Activated CD8-positive, alpha-beta T cell treated with anti-CD3 and anti-CD28 coated beads for 36 hours (primary cell): ENCODE results near the gene OR51V1. TPM values are rescaled to one million over a fixed set of nuclear protein-coding genes. Genes with fewer than 3 reads are reported as not detected.

Experiments used
- ATAC-seq: fragments of 200-7000 bp; cut with Tn5 transposase; one replicate; pipeline ENCODE4 v1.10.0; 2021; ENCODE audit warnings: mild to moderate bottlenecking, moderate library complexity
- CTCF ChIA-PET: fragments of 350-600 bp; sonication (Branson Sonifier 250); formaldehyde crosslinking; loops from one replicate; lab custom pipeline; 2021; ENCODE audit warnings: antibody characterized with exemption; lab: Charles Lee
- POLR2A ChIA-PET: fragments of 350-600 bp; sonication (Branson Sonifier 250); formaldehyde crosslinking; loops from one replicate; lab custom pipeline; 2021; ENCODE audit warnings: antibody characterized with exemption; lab: Charles Lee
- DNase-seq: peaks from one replicate; pipeline ENCODE4 v3.0.0-alpha.2; 2020
- H3K27ac Mint-ChIP-seq: one replicate; pipeline ENCODE4 v1.8.0; 2021; ENCODE audit warnings: mild to moderate bottlenecking, mixed read lengths
- H3K27me3 Mint-ChIP-seq: one replicate; pipeline ENCODE4 v1.8.0; 2021; ENCODE audit warnings: mixed read lengths
- H3K36me3 Mint-ChIP-seq: one replicate; pipeline ENCODE4 v1.8.0; 2021; ENCODE audit warnings: low read depth, mixed read lengths
- H3K4me1 Mint-ChIP-seq: one replicate; pipeline ENCODE4 v1.8.0; 2021; ENCODE audit warnings: low read depth, mixed read lengths
- H3K4me3 Mint-ChIP-seq: one replicate; pipeline ENCODE4 v1.8.0; 2021; ENCODE audit warnings: mild to moderate bottlenecking, moderate library complexity, mixed read lengths
- H3K9me3 Mint-ChIP-seq: one replicate; pipeline ENCODE4 v1.8.0; 2021; ENCODE audit warnings: mixed read lengths
- intact Hi-C: fragments of 100-400 bp; cut with micrococcal nuclease; formaldehyde crosslinking; loops from one replicate; pipeline ENCODE4 v1.10.0; 2022
- total RNA-seq, 2 experiments: library from RNA; stranded (reverse); gene quantifications; one replicate each; pipeline ENCODE4 v1.2.3, GENCODE V29; 2021
- TF ChIP-seq, protein P1 (sequence below): fragments of 200-600 bp; IDR thresholded peaks from one replicate; pipeline ENCODE4 v1.8.0; 2022; ENCODE audit warnings: antibody characterized with exemption, mild to moderate bottlenecking

The OR51V1 gene
- total RNA-seq, 2 experiments from 2014 or later, result not detected

DNA sequence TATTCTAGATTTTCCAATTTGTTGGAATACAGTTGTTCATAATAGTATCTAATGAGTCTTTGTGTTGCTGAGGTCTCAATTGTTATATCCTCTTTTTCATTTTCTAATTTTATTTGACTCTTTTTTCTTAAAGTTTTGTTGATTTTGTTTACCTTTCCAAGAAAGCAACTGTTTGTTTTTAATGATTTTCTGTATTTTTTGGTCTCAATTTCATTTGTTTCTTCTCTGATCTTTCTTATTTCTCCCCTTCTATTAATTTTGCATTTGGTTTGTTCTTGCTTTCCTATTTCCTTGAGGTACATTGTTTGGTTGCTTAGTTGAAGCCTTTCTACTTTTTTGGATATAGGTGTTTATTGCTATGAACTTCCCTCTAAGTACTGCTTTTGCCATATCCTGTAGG, 40.7 kb downstream of the OR51V1 start:
- CTCF ChIA-PET, result no interaction called here
- POLR2A ChIA-PET, result no interaction called here
- Mint-ChIP-seq H3K9me3 (no peaks in the 10 kb centered on the region), H3K27ac (no peak overlapping the region), H3K27me3 (peaks cover 3% of the 10 kb centered on the region), H3K4me1 (no peaks in the 10 kb centered on the region), H3K4me3 (no peak overlapping the region), H3K36me3 (no peaks in the 10 kb centered on the region)
- no peak for ATAC-seq
- no peak for DNase-seq
- TF ChIP-seq, protein P1, sequence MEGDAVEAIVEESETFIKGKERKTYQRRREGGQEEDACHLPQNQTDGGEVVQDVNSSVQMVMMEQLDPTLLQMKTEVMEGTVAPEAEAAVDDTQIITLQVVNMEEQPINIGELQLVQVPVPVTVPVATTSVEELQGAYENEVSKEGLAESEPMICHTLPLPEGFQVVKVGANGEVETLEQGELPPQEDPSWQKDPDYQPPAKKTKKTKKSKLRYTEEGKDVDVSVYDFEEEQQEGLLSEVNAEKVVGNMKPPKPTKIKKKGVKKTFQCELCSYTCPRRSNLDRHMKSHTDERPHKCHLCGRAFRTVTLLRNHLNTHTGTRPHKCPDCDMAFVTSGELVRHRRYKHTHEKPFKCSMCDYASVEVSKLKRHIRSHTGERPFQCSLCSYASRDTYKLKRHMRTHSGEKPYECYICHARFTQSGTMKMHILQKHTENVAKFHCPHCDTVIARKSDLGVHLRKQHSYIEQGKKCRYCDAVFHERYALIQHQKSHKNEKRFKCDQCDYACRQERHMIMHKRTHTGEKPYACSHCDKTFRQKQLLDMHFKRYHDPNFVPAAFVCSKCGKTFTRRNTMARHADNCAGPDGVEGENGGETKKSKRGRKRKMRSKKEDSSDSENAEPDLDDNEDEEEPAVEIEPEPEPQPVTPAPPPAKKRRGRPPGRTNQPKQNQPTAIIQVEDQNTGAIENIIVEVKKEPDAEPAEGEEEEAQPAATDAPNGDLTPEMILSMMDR, result no peak
- intact Hi-C loops, result no loop called here

DNA sequence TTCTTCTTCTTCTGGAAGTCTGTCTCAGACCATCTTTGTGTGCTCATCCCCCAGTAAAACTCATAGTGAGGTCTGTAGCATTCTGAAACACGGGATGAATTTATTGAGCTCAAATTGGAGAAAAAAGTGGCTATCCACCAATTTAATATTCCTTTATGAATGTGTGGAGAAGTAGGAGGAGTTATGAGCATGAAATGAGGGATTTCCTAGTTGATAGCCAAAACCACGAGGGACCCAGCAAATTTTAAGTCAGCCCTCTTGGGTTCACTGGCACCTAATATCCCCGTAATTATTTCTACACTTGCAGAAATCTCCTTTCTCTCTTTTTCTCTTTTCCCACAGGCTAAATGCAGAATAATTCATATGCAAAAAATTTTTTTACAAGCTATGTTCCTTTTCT, 45.8 kb downstream of the OR51V1 start, which contains the start of gene OR52A1:
Gene OR52A1, minus strand, starts transcription at position 101 of the 400 bp plus-strand sequence. CDS start 2,388 bp downstream, outside the sequence.
- H3K9me3 Mint-ChIP-seq, result no peaks in the 10 kb centered on the region
- H3K27me3 Mint-ChIP-seq, result peaks cover 2% of the 10 kb centered on the region
- ATAC-seq, result no peak
- intact Hi-C loops, result no loop called here
- no peak for DNase-seq
- H3K4me3 Mint-ChIP-seq, result no peak within 1 kb of the TSS
- H3K36me3 Mint-ChIP-seq, result no peaks in the 10 kb centered on the region
- CTCF ChIA-PET, result no interaction called here
- H3K4me1 Mint-ChIP-seq, result no peaks in the 10 kb centered on the region
- POLR2A ChIA-PET, result no interaction called here
- TF ChIP-seq, protein P1, result no peak
- no peak within 1 kb of the TSS for H3K27ac Mint-ChIP-seq

DNA sequence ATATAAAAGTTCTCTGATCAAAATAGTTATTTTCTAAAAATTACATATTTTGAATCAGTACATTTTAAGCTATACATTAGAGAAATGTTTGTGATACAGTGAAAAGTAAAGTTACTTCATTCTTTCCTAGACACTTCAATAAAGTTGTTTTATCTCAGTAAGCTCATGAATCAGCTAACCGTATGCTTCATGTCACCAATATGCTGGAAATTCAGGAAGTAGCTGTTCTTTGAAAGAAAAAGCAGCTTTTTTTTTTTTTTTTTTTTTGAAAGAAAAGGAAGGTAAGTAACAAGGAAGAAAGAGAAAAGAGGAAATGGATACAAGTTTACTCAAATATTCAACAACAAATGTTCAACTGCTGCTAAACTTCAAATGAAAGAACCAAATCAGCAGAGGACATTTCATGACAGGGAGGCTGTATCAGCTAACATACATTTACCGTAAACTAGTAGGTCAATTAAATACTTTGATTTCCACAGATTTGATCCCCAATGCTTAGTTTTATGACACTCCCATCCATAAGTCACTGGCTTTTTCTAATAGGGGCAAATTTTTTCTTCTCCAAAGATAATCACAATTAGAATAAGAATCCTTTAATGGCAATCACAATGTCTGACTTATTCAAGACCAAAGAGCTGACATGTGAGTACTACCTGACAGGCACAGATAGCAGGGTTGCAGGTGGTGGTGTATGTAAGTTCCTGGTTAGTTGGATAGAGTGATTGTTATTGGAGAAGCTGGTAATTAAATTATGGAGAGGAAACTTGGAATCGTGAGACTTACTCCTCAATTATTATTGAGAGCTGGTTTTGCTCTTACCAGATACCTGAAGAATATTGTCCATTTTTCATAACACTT, 46.7 kb downstream of the OR51V1 start:
- Mint-ChIP-seq H3K27me3 (peaks cover 2% of the 10 kb centered on the region), H3K4me3 (no peak overlapping the region), H3K36me3 (no peaks in the 10 kb centered on the region), H3K9me3 (no peaks in the 10 kb centered on the region), H3K27ac (no peak overlapping the region), H3K4me1 (no peaks in the 10 kb centered on the region)
- ATAC-seq, result no peak
- intact Hi-C loops, result no loop called here
- POLR2A ChIA-PET, result interaction anchor here (0.6 kb wide), 1 partner anchor 537 kb away, joined by 3 read pairs; no protein-coding TSS in a partner anchor
- DNase-seq, result no peak
- TF ChIP-seq, protein P1, result no peak
- CTCF ChIA-PET, result interaction anchor here (0.6 kb wide), 1 partner anchor 603 kb away, joined by 3 read pairs; no protein-coding TSS in a partner anchor

DNA sequence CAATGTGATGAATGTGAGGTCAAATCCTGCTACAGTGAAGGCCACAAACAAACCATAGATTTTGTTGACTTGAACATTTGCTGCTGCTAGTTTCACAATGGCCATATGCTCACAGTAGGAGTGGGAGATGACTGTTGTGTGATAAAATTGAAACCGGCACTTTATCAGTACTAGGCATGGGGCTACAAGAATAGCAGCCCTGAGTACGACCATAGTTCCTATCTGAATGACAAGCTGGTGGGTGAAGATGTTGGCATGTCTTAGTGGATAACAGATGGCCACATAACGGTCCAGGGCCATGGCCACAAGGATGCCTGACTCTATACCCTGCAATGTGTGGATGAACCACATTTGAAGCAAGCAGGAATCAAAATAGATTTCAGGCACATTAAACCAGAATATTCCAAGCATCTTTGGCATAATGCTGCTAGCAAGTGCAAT, 48.7 kb downstream of the OR51V1 start:
- TF ChIP-seq, protein P1, result no peak
- H3K9me3 Mint-ChIP-seq, result no peaks in the 10 kb centered on the region
- DNase-seq (no peak), ATAC-seq (no peak)
- no peaks in the 10 kb centered on the region for H3K36me3 Mint-ChIP-seq
- intact Hi-C loops, result no loop called here
- CTCF ChIA-PET, result no interaction called here
- H3K4me1 Mint-ChIP-seq, result no peaks in the 10 kb centered on the region
- H3K4me3 Mint-ChIP-seq, result no peak overlapping the region
- H3K27me3 Mint-ChIP-seq, result peaks cover 2% of the 10 kb centered on the region
- POLR2A ChIA-PET, result no interaction called here
- H3K27ac Mint-ChIP-seq, result no peak overlapping the region

Other genes starting within 250 kb of the OR51V1 start
- not detected for gene OR51A2, start 245.0 kb downstream of the OR51V1 start, total RNA-seq
- not detected for gene OR51L1, start 205.8 kb downstream of the OR51V1 start, total RNA-seq
- not detected for gene OR52J3, start 154.2 kb downstream of the OR51V1 start, total RNA-seq
- gene OR52E2, start 141.1 kb downstream of the OR51V1 start, total RNA-seq, result not detected
- not detected for gene OR52E1, start 131.1 kb downstream of the OR51V1 start, total RNA-seq
- gene OR52A5, start 62.3 kb downstream of the OR51V1 start, total RNA-seq, result not detected
- not detected for gene OR52A1, start 45.9 kb downstream of the OR51V1 start, total RNA-seq
- gene HBB, start 26.4 kb upstream of the OR51V1 start, total RNA-seq, result not detected
- gene HBD, start 33.8 kb upstream of the OR51V1 start, total RNA-seq, result not detected
- not detected for gene HBG1, start 49.2 kb upstream of the OR51V1 start, total RNA-seq
- gene HBG2, start 54.1 kb upstream of the OR51V1 start, total RNA-seq, result not detected
- not detected for gene HBE1, start 69.3 kb upstream of the OR51V1 start, total RNA-seq
- not detected for gene OR51B4, start 101.3 kb upstream of the OR51V1 start, total RNA-seq
- gene OR51B2, start 123.6 kb upstream of the OR51V1 start, total RNA-seq, result not detected
- gene OR51B5, start 142.8 kb upstream of the OR51V1 start, total RNA-seq, result not detected
- not detected for gene OR51B6, start 150.8 kb upstream of the OR51V1 start, total RNA-seq
- not detected for gene OR51M1, start 183.1 kb upstream of the OR51V1 start, total RNA-seq
- not detected for gene OR51Q1, start 221.4 kb upstream of the OR51V1 start, total RNA-seq
- not detected for gene OR51I1, start 240.8 kb upstream of the OR51V1 start, total RNA-seq
- not detected for gene OR51I2, start 248.6 kb upstream of the OR51V1 start, total RNA-seq